GM19455 (cell line): ENCODE data around the gene FXYD2.

ENCODE experiments used
- ATAC-seq: cut with Tn5 transposase; IDR thresholded peaks from one replicate; pipeline ENCODE4 v1.9.1; 2021; ENCODE audit not compliant: unreplicated experiment

The FXYD2 gene

DNA sequence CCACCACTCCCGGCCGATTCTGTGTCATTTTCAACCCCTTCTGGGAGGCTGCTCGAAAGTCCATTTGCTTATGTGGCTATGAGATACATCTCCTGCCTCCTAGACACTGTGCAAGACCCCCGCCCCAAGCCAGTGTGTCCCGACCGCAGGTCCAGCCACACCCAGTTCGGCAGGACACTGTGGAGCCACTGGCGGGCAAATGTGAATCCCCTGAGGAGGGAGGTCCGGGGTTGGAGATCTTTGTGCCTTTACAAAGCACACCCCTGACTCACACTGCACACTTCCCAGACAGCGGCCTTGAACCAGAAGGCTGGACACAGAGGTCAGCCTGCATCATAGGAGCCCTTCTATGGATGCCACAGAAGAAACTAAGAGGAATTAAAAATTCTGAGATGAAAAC lies 34.5 kb upstream of the FXYD2 start:
- ATAC-seq = no peak

- no peak for ATAC-seq
These were observed 33.3 kb upstream of the FXYD2 start for GRCh38 chr11:117857734-117858414.

DNA sequence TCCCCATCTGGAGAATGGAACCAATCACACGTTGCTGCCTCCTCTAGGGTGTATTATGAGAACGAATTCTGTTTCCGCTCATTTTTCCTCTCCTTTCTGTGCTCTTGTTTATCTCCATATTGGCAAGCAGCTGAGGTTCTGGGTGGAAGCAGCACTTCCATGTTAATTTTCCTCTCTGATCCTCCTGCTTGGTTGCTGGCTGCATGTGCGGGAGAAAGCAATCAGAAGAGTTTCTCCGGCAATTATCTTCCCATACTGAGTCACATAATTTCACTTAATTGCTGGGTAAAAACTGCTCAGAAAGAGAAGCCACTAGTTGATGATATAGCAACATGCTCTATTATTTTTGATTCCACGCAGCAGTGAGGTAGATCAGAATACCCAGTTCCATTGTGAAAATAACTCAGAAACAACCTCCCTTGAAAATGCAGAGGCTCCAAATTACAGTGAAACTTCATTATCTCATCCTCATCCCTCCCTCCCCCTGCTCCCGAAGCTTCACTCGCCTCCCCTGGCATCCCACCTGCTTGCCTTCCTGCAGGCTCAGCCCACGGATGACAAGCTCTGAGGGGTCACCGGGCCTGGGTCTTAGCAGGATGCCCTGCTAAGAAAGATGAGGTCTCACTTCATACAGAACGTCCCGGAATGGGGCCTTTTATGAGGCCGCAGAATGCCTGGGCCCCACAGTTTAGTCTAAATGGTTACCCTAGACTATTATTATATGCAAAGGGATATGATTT lies 31.5 kb upstream of the FXYD2 start:
- no peak for ATAC-seq

DNA sequence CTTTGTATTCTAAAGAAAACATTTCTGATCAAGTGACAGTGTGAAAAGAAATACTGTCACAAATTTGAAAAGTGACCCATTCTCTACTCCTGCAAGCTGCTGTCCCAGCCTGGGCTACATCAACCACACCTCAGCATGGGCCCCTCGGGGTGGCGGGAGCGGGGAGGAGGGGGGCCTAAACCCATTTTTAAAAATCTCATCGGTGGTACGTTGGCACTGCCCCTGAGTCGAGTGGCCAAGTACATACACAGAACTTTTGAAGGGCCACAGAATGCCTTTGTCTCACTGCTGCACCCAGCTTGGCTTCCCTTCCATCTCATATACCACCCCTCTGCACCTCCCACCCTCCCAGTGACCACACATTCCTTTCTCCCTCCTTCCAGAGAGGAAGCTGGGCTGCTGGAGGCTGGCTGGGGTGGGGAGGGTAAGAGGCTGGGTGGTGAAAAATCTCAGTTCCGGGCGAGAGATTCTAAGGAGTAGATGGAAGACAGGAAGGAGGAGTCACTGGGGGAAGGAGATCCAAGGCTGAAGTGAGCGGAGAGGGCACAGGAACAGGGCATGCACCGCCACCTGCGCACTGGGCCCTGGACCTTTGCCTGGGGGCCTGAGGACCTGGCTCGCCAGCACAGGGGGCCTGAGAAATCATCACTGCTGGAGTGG lies 30.8 kb upstream of the FXYD2 start:
- ATAC-seq = no peak

- no peak for ATAC-seq
These were observed 27.8 kb upstream of the FXYD2 start for GRCh38 chr11:117852309-117852708.

GRCh38 chr11:117851852-117852251 lies 27.3 kb upstream of the FXYD2 start:
- no peak for ATAC-seq

GRCh38 chr11:117851106-117851505 lies 26.6 kb upstream of the FXYD2 start:
- no peak for ATAC-seq

DNA sequence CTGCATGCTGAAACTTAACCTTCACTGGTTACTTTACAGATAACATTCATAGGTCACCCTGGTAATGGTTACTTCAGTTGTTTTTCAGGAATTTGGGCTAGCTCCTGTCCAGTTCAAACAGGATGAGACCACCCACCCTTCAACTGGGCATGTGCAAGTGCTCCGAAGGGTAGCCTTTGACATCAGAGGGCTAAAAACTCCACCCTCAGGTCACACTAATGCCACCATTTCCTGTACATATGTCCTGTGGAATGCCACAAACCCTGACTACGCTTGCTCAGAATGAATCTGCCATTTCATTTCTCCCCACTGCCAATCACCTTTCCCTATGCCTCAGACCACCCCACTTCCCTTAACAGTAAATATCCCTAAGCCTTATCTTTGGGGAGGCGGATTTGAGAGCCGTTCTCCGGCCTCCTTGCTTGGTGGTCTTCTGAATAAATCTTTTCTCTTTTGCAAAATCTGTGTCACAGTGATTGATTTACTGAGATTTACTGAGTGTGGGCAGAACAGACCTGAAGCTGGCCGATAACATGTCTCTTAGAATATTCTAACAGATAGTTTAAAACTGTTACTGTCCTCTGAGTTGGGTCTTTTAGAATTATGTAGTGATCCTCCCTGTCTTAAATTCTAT lies 25.4 kb upstream of the FXYD2 start:
- ATAC-seq = no peak

- no peak for ATAC-seq
These were observed 19.3 kb upstream of the FXYD2 start for GRCh38 chr11:117843666-117844484.

GRCh38 chr11:117842131-117842941 lies 17.8 kb upstream of the FXYD2 start:
- ATAC-seq = no peak

DNA sequence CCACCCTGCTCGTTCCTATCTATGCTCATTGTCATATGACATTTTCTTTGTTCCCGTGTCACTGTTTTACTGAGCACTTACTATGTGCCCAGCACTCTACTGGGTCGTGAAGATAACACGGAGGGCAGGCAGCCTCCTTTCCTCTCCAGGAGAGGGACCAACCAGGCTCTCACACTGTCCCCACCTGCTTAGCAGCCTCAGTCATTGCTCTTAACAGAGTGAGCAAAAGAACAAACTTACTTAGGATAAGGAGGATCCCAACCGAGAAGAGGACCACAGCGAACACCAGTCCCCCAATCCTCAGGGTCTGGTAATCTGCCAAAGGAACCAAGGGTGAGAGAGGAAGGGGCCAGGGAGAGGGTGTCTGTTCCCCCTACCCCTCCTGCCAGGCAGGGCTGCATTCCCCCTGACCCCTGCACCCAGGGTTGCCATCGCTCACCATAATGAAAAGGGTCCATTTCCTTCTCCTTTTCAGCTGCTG lies 17.0 kb upstream of the FXYD2 start:
- no peak for ATAC-seq

GRCh38 chr11:117840881-117841550 lies 16.5 kb upstream of the FXYD2 start:
- ATAC-seq = no peak

DNA sequence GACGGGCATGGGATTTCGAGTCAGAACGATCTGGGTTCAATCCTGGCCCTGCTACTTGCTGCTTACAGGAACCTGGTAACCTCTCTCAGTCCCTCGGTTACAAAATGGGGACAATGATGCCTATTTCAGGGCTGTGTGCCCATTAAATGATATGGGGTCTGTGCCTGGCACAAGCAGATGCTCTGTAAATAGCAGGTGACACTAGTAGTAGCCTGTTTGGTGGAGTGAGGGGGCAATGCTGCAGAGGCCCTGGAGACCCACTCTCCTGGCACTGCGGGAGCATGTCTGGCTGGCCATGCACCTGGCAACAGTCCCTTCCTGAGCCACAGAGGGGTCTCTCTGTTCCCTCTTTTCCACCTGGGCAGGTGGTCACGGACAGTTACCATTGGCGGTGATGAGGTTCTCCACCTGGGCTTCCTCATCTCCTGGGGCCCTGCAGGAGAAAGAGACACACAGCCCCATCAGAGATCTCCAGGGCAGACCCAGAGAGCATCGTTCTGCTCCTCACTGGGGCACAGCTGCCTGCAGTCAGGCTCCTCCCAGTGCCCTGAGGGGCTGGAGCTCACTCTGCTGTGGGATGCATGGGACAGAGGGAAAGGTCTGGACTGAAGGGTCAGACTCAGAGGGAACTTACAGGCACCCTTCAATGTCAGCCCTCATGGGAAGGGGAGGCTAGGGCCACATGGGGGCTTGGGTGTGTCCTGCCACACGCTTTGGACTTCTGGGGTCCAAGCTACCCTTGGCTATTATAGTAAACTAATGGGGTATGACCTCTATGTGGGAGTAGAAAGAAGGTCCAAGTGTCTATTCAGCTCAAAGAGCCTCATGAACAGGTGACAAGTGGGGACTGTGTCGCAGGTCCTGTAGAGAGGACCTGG lies 15.6 kb upstream of the FXYD2 start:
- no peak for ATAC-seq

- no peak for ATAC-seq
These were observed 14.9 kb upstream of the FXYD2 start for GRCh38 chr11:117839380-117839881.

GRCh38 chr11:117838901-117839300 lies 14.4 kb upstream of the FXYD2 start:
- no peak for ATAC-seq

- no peak for ATAC-seq
These were observed 13.2 kb upstream of the FXYD2 start for GRCh38 chr11:117837791-117838190.

DNA sequence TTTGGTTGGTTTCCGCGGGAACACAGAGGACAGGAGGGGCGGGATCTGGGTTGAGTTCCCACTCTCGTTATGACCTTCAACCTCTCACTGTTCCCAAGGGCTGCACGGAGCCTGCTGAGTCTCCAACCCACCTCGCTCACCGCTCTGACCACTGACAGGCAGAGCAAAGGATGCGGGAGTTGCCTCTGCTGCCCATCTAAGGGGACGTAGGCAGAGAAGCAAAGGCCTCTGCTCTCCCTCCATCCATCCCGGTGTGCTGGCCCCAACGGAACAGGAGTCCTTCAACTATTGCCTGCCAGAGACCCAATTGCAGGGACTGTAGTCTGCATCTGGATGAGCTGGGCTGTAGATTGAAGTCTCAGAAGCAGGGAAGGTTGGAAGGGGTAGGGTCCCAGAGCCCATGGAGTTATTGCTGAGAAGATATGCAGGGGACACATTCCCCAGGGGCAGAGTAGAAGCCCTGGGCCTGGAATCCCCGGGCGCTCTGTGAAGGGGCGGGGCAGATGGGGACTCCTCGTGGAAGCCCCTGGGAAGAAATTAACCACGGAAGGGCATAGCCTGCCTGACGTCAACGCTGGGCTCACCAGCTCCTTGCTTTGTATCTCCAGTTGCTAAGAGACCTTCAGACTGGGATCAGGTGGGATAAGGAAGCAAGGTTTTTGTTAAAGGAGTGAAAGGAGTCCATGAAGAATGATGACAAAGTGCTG lies 12.7 kb upstream of the FXYD2 start:
- no peak for ATAC-seq
